GM12865 (cell line): ENCODE measurements around the gene OR2G6.
"Not testable (repeated sequence)": the region's sequence is repeated elsewhere in the genome, so short reads cannot be mapped to it uniquely, and the experiment has no call there.

Source experiments
- DNase-seq: peaks from one replicate; pipeline ENCODE4 v3.0.0; 2010; ENCODE audit warnings: low read depth
- H3K4me3 ChIP-seq: 2 replicates; pipeline ENCODE4 v1.5.1; 2011; ENCODE audit warnings: mild to moderate bottlenecking, low read depth, low read length, control low read depth
- TF ChIP-seq, protein P1 (sequence below): IDR thresholded peaks from 2 replicates; pipeline ENCODE4 v1.5.1; 2011; ENCODE audit warnings: low read length, control low read depth, low read depth, inconsistent platforms; ENCODE audit not compliant: insufficient read depth; ENCODE audit errors: missing control alignments

OR2G6 gene

DNA sequence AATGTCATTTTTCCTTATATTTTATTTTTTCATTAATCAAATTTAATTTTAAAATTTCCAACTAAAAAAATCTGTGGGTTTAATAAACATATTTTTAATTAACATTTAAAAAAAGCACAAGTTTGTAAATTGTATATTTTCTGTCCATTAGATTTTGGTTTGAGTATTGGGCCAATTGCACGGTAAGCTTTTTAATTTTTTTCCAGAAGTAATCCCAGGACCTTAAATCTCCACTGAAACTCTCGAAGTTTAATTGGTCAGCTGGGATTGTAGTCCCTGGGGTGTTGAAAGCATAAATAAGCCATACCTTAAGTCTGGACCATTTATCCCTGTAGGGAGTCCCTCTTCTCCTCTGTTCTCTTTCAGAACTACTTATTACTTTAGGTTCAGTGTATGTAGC is at the start of gene OR2G6:
TSS of gene OR2G6 (plus strand) at position 301 of the 400 bp plus-strand sequence. CDS start 13,574 bp downstream, outside the sequence.
- not testable (repeated sequence) for H3K4me3 ChIP-seq, DNase-seq

- not testable (repeated sequence) for H3K4me3 ChIP-seq, DNase-seq
Measured at GRCh38 chr1:248459117-248459516, 48.8 kb upstream of the OR2G6 start.

DNA sequence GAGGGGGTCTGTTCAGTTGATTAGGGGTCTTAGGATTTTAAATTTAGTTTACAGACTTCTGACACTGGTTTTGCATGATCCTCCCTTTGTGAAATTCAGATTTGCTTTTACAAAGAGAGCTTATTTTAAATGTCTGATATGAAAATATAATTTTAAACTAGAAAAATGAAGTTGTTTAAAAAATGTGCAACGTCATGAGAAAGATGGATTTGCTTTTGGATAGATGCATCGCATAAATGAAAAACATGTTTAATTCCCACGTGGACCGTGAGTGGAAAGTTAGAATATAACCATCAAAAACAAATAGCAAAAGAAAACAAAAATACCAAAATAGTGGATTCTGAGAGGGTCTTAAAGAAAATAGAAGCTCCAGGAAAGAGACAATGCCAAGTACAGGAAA is 36.7 kb upstream of the OR2G6 start:
- TF ChIP-seq, protein P1, sequence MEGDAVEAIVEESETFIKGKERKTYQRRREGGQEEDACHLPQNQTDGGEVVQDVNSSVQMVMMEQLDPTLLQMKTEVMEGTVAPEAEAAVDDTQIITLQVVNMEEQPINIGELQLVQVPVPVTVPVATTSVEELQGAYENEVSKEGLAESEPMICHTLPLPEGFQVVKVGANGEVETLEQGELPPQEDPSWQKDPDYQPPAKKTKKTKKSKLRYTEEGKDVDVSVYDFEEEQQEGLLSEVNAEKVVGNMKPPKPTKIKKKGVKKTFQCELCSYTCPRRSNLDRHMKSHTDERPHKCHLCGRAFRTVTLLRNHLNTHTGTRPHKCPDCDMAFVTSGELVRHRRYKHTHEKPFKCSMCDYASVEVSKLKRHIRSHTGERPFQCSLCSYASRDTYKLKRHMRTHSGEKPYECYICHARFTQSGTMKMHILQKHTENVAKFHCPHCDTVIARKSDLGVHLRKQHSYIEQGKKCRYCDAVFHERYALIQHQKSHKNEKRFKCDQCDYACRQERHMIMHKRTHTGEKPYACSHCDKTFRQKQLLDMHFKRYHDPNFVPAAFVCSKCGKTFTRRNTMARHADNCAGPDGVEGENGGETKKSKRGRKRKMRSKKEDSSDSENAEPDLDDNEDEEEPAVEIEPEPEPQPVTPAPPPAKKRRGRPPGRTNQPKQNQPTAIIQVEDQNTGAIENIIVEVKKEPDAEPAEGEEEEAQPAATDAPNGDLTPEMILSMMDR, result no peak
- DNase-seq, result no peak

DNA sequence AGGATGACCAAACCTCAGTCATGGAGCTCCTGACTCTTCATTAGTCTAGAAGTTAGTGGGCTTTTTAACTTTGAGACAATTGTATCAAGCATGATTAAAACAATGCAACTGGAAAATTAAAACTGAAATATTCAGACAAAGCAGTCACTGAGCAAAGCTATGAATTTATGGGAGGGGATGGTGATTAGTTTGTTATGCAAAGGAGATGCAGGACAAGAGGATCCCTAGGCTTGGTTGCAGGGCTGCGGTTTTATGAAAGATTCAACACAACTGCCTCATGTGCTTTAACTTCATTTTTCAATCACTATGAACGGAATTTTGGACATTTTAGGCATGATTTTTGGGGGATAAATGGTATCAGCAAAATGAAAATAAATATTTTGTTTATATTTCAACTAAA is 35.8 kb upstream of the OR2G6 start:
- not testable (repeated sequence) for H3K4me3 ChIP-seq, DNase-seq

More for the DNA sequence above, 36.7 kb upstream of the OR2G6 start:
- no peak overlapping the region for H3K4me3 ChIP-seq

DNA sequence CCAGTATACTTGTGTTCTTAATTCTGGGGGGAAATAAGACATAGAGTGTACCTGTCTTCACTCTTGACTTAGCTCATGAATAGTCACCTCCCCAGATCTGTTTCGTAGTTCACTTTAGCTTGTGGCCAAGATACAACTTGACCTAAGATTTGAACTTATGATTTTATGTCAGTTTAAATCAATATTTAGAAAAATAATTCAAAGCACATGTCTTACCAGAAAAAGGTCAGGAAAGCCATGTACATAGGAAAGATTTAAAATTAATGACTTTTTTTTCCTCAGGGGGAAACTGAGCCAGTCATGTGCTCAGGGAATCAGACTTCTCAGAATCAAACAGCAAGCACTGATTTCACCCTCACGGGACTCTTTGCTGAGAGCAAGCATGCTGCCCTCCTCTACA is 34.8 kb upstream of the OR2G6 start, which contains the start of gene OR2T3:
TSS of gene OR2T3 (plus strand) at position 301 of the 400 bp plus-strand sequence. CDS start at position 301, 0 bp downstream.
- not testable (repeated sequence) for H3K4me3 ChIP-seq, DNase-seq

GRCh38 chr1:248475660-248476059 is 32.2 kb upstream of the OR2G6 start:
- H3K4me3 ChIP-seq, DNase-seq: not testable (repeated sequence)

GRCh38 chr1:248481686-248482579 is 25.9 kb upstream of the OR2G6 start:
- DNase-seq, result peak; percentile 62
- peak overlapping the region; percentile 44 for H3K4me3 ChIP-seq

DNA sequence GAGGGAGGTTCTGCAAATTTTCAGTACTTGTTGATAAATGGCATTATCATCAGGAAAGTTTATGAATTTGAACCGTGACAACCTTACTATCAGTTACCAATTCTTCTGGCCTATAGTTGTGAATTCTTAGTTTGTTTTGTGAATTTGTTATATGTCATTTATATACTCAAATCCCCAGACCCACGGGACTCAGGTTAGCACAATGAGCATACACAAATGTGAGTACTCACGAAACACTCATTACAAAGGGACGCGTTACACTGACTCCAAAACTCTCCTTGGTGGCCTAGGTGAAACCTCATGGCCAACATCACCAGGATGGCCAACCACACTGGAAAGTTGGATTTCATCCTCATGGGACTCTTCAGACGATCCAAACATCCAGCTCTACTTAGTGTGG is 19.6 kb upstream of the OR2G6 start, which contains the start of gene OR2T5:
TSS of gene OR2T5 (plus strand) at position 301 of the 400 bp plus-strand sequence. CDS start at position 301, 0 bp downstream.
- not testable (repeated sequence) for H3K4me3 ChIP-seq, DNase-seq

DNA sequence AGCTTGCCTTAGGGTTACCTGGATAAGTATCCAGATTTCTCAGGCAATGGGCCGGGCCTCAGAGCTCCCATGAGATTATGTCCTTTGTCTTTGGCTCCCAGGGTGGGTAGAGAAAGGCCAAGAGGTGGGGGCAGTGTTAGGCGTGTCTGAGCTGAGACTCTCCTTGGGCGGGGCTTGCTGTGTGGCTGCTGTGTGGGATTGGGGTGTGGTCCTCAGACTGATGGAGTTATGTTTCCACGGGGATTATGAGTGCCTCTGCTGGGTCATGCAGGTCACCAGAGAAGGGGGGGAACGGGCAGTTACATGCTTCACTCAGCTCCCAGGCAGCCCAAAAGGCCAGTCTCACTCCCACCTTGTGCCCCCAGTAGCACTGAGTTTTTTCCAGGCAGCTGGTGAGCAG is 11.2 kb upstream of the OR2G6 start:
- not testable (repeated sequence) for H3K4me3 ChIP-seq, DNase-seq

- not testable (repeated sequence) for H3K4me3 ChIP-seq, DNase-seq
Measured at GRCh38 chr1:248500305-248501035, 7.4 kb upstream of the OR2G6 start.

- DNase-seq, H3K4me3 ChIP-seq: not testable (repeated sequence)
Measured at GRCh38 chr1:248510217-248510616, 2.3 kb downstream of the OR2G6 start.

- DNase-seq, result no peak
- H3K4me3 ChIP-seq, result no peak overlapping the region
- TF ChIP-seq, protein P1, result no peak
Measured at GRCh38 chr1:248521856-248522255, 14.0 kb downstream of the OR2G6 start.

DNA sequence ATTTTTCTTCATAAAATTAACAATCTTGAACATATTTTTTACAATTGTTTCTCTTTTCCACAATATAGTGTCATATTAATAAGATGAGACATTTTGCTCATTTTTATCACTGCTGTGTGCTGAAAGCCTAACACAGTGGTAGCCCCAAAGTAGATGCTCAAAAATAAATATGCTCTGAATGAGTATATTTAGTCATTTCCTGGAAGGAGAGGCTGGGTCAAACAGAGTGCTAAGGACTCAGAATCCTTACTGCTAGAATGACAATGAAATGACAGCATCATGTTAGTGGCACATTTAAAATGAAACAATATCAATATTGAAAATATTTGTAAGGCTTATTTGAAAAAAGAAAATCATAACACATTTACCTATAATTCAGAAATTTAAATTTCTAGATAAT is 29.6 kb downstream of the OR2G6 start:
- not testable (repeated sequence) for DNase-seq

GRCh38 chr1:248547383-248547782 is 39.5 kb downstream of the OR2G6 start:
- DNase-seq, H3K4me3 ChIP-seq: not testable (repeated sequence)

More for the DNA sequence above, 29.6 kb downstream of the OR2G6 start:
- not testable (repeated sequence) for H3K4me3 ChIP-seq

GRCh38 chr1:248551027-248551426 is 43.2 kb downstream of the OR2G6 start:
- DNase-seq, result not testable (repeated sequence)

GRCh38 chr1:248562672-248563071 is 54.8 kb downstream of the OR2G6 start, which contains the start of gene OR2T29:
TSS of gene OR2T29 (minus strand) at chr1:248562772. CDS start at chr1:248559491, 3,281 bp downstream.
- H3K4me3 ChIP-seq, DNase-seq: not testable (repeated sequence)

More at GRCh38 chr1:248551027-248551426, 43.2 kb downstream of the OR2G6 start:
- H3K4me3 ChIP-seq, result not testable (repeated sequence)
